Uterus (tissue), 2 donors: ENCODE data around the gene FBXW7.

Experiments
- POLR2A ChIP-seq, 2 donors: fragments of 450-650 bp; IDR thresholded peaks; one replicate each; pipeline ENCODE4 v1.6.1; 2016; ENCODE audit warnings: antibody characterized with exemption in 2 of 2, mild to moderate bottlenecking in 1 of 2, moderate library complexity in 1 of 2
- TF ChIP-seq, protein P1 (sequence below), 4 experiments: fragments of 200-600 bp in 2 of 4; fragments of 450-650 bp in 2 of 4; sonication (generic) in 2 of 4; IDR thresholded peaks; one replicate each; pipeline ENCODE4 v1.5.1; 2016 to 2019; ENCODE audit warnings: antibody characterized with exemption in 4 of 4, mild to moderate bottlenecking in 2 of 4, moderate library complexity in 1 of 4

GRCh38 chr4:152539556-152540292, 3.8 kb upstream of the FBXW7 start:
- TF ChIP-seq, protein P1, sequence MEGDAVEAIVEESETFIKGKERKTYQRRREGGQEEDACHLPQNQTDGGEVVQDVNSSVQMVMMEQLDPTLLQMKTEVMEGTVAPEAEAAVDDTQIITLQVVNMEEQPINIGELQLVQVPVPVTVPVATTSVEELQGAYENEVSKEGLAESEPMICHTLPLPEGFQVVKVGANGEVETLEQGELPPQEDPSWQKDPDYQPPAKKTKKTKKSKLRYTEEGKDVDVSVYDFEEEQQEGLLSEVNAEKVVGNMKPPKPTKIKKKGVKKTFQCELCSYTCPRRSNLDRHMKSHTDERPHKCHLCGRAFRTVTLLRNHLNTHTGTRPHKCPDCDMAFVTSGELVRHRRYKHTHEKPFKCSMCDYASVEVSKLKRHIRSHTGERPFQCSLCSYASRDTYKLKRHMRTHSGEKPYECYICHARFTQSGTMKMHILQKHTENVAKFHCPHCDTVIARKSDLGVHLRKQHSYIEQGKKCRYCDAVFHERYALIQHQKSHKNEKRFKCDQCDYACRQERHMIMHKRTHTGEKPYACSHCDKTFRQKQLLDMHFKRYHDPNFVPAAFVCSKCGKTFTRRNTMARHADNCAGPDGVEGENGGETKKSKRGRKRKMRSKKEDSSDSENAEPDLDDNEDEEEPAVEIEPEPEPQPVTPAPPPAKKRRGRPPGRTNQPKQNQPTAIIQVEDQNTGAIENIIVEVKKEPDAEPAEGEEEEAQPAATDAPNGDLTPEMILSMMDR (IDR thresholded peaks at IDR 0.05), result no peak
- no peak for TF ChIP-seq POLR2A (IDR thresholded peaks at IDR 0.05)
